Measurements from ENCODE around the gene GIGYF1. TPM values are rescaled to one million over a fixed set of nuclear protein-coding genes. Genes with fewer than 3 reads are reported as not detected.

Gene GIGYF1
- polyA plus RNA-seq, 1 donor from 2014 or later = 28.3 TPM

DNA sequence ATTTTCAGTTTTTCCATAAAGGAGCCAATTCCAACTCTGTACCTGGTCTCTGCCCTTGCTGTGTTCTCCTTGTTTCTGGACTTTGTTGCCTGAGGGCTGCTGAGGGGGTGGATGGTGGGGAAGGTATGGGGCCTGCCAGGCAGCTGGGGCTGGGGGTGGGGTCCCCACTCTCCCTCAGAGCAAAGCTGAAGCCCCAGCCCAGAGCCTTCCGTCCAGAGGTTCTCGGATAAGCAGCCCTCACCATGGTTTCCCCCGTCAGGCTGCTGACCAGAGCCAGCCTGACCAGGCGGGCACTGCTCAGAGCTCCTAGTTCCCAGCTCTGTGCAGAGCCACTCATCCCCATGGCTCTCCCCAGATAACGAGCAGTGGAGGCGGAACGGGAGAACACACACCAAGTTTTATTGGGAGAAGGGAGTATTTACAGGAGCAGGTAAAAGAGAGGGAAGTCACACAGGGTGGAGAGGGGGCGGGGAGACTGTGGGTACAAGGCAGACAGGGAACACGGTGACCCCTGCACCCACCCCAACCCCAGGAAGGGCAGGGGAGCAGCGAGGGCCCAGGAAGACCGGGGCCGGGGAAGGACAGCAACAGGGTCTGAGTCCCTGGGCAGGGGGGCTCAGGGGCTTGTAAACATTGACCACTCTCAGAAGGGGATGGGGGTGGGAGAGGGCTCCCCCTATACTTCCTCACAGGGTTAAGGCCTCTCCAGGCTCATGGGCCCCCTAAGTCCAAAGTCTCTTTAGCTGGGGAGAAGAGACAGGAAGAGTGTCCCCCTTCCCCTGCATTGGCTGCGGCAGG is 14.7 kb downstream of the GIGYF1 start:
- no peak overlapping the region for H3K27ac ChIP-seq (ENCODE audit: low read length)
- no peaks in the 10 kb centered on the region for H4K20me1 ChIP-seq (ENCODE audit: insufficient read depth)
- H3K4me2 ChIP-seq (ENCODE audit: low read length) = no peak overlapping the region
- no peaks in the 10 kb centered on the region for H3K9me3 ChIP-seq (ENCODE audit: low read length)
- peaks cover 3% of the 10 kb centered on the region for H3K36me3 ChIP-seq (ENCODE audit: insufficient read depth, low read length)
- H3K79me2 ChIP-seq (replicated peaks; ENCODE audit: insufficient read depth, low read length) = peaks cover 22% of the 10 kb centered on the region
- H3F3A ChIP-seq (ENCODE audit: insufficient read depth, low read length, poor library complexity, severe bottlenecking) = no peaks in the 10 kb centered on the region
- no peak for TF ChIP-seq EP300 (conservative IDR thresholded peaks at IDR 0.05; ENCODE audit: poor library complexity, severe bottlenecking)
- TF ChIP-seq, protein P1, sequence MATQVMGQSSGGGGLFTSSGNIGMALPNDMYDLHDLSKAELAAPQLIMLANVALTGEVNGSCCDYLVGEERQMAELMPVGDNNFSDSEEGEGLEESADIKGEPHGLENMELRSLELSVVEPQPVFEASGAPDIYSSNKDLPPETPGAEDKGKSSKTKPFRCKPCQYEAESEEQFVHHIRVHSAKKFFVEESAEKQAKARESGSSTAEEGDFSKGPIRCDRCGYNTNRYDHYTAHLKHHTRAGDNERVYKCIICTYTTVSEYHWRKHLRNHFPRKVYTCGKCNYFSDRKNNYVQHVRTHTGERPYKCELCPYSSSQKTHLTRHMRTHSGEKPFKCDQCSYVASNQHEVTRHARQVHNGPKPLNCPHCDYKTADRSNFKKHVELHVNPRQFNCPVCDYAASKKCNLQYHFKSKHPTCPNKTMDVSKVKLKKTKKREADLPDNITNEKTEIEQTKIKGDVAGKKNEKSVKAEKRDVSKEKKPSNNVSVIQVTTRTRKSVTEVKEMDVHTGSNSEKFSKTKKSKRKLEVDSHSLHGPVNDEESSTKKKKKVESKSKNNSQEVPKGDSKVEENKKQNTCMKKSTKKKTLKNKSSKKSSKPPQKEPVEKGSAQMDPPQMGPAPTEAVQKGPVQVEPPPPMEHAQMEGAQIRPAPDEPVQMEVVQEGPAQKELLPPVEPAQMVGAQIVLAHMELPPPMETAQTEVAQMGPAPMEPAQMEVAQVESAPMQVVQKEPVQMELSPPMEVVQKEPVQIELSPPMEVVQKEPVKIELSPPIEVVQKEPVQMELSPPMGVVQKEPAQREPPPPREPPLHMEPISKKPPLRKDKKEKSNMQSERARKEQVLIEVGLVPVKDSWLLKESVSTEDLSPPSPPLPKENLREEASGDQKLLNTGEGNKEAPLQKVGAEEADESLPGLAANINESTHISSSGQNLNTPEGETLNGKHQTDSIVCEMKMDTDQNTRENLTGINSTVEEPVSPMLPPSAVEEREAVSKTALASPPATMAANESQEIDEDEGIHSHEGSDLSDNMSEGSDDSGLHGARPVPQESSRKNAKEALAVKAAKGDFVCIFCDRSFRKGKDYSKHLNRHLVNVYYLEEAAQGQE (IDR thresholded peaks at IDR 0.05; ENCODE audit: borderline replicate concordance) = no peak
- TF ChIP-seq MXI1 (conservative IDR thresholded peaks at IDR 0.05; ENCODE audit: poor library complexity, severe bottlenecking) = no peak
- TF ChIP-seq SMC3 (conservative IDR thresholded peaks at IDR 0.05; ENCODE audit: poor library complexity) = no peak
- no peak for TF ChIP-seq TAF1 (IDR thresholded peaks at IDR 0.05; ENCODE audit: low read depth)
- no peak for TF ChIP-seq POLR2AphosphoS5 (IDR thresholded peaks at IDR 0.05)
- TF ChIP-seq EZH2 (IDR thresholded peaks at IDR 0.05; ENCODE audit: borderline replicate concordance, insufficient read depth, low read length, poor library complexity, severe bottlenecking) = no peak
- no peak overlapping the region for H3K9ac ChIP-seq (ENCODE audit: low read length)
- no peak overlapping the region for H2AFZ ChIP-seq (ENCODE audit: low read depth, low read length)
- H3K9me2 ChIP-seq (ENCODE audit: insufficient read depth, low read length) = no peaks in the 10 kb centered on the region
- H3K4me3 ChIP-seq (ENCODE audit: low read length) = no peak overlapping the region
- H3K27me3 ChIP-seq (ENCODE audit: insufficient read depth, low read depth, low read length) = no peaks in the 10 kb centered on the region

DNA sequence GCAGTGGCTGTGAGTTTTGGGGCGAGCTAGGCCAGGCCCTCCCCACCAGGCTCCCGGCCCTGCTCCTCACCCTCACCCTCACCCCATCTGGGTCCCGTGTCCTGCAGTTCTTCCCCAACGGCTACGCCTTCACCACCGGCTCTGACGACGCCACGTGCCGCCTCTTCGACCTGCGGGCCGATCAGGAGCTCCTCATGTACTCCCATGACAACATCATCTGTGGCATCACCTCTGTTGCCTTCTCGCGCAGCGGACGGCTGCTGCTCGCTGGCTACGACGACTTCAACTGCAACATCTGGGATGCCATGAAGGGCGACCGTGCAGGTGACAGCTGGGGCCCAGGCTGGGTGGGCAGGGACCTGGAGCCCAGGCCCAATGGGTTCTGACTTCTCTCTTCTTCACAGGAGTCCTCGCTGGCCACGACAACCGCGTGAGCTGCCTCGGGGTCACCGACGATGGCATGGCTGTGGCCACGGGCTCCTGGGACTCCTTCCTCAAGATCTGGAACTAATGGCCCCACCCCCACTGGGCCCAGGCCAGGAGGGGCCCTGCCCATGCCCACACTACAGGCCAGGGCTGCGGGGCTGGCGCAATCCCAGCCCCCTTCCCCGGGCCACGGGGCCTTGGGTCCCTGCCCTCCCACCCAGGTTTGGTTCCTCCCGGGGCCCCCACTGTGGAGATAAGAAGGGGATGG is 15.6 kb downstream of the GIGYF1 start:
- no peak overlapping the region for H3K27ac ChIP-seq (ENCODE audit: low read length)
- H3K4me3 ChIP-seq (ENCODE audit: low read length) = no peak overlapping the region
- no peaks in the 10 kb centered on the region for H3K9me2 ChIP-seq (ENCODE audit: insufficient read depth, low read length)
- H3K9ac ChIP-seq (ENCODE audit: low read length) = no peak overlapping the region
- H4K20me1 ChIP-seq (ENCODE audit: insufficient read depth) = no peaks in the 10 kb centered on the region
- TF ChIP-seq, protein P2, sequence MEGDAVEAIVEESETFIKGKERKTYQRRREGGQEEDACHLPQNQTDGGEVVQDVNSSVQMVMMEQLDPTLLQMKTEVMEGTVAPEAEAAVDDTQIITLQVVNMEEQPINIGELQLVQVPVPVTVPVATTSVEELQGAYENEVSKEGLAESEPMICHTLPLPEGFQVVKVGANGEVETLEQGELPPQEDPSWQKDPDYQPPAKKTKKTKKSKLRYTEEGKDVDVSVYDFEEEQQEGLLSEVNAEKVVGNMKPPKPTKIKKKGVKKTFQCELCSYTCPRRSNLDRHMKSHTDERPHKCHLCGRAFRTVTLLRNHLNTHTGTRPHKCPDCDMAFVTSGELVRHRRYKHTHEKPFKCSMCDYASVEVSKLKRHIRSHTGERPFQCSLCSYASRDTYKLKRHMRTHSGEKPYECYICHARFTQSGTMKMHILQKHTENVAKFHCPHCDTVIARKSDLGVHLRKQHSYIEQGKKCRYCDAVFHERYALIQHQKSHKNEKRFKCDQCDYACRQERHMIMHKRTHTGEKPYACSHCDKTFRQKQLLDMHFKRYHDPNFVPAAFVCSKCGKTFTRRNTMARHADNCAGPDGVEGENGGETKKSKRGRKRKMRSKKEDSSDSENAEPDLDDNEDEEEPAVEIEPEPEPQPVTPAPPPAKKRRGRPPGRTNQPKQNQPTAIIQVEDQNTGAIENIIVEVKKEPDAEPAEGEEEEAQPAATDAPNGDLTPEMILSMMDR (IDR thresholded peaks at IDR 0.05; ENCODE audit: poor library complexity, severe bottlenecking) = no peak
- no peak for TF ChIP-seq EP300 (conservative IDR thresholded peaks at IDR 0.05; ENCODE audit: poor library complexity, severe bottlenecking)
- TF ChIP-seq MXI1 (conservative IDR thresholded peaks at IDR 0.05; ENCODE audit: poor library complexity, severe bottlenecking) = no peak
- TF ChIP-seq EZH2 (IDR thresholded peaks at IDR 0.05; ENCODE audit: borderline replicate concordance, insufficient read depth, low read length, poor library complexity, severe bottlenecking) = no peak
- no peak for TF ChIP-seq SMC3 (conservative IDR thresholded peaks at IDR 0.05; ENCODE audit: poor library complexity)
- no peak for TF ChIP-seq TAF1 (IDR thresholded peaks at IDR 0.05; ENCODE audit: low read depth)
- TF ChIP-seq RAD21 (conservative IDR thresholded peaks at IDR 0.05) = no peak
- no peak for TF ChIP-seq POLR2AphosphoS5 (IDR thresholded peaks at IDR 0.05)
- TF ChIP-seq, protein P1 (IDR thresholded peaks at IDR 0.05; ENCODE audit: borderline replicate concordance) = no peak
- H3K9me3 ChIP-seq (ENCODE audit: low read length) = no peaks in the 10 kb centered on the region
- H3K36me3 ChIP-seq (ENCODE audit: insufficient read depth, low read length) = peaks cover 3% of the 10 kb centered on the region
- H3F3A ChIP-seq (ENCODE audit: insufficient read depth, low read length, poor library complexity, severe bottlenecking) = no peaks in the 10 kb centered on the region
- no peak overlapping the region for H3K4me2 ChIP-seq (ENCODE audit: low read length)
- H2AFZ ChIP-seq (ENCODE audit: low read depth, low read length) = no peak overlapping the region
- H3K79me2 ChIP-seq (replicated peaks; ENCODE audit: insufficient read depth, low read length) = peaks cover 28% of the 10 kb centered on the region
- no peaks in the 10 kb centered on the region for H3K27me3 ChIP-seq (ENCODE audit: insufficient read depth, low read depth, low read length)
